IPS-20b (cell line): Measurements from ENCODE around the gene XXYLT1.

Experiments used
- H3K27ac ChIP-seq: one replicate; pipeline ENCODE4 v1.5.1; 2013; ENCODE audit warnings: low read length
- H3K27me3 ChIP-seq: 2 replicates; pipeline ENCODE4 v1.6.1; 2013; ENCODE audit warnings: mild to moderate bottlenecking, low read length, inconsistent platforms; ENCODE audit not compliant: insufficient read depth
- H3K36me3 ChIP-seq: 2 replicates; pipeline ENCODE4 v1.6.1; 2013; ENCODE audit warnings: low read depth, mild to moderate bottlenecking, inconsistent platforms, low read length, moderate library complexity; ENCODE audit not compliant: insufficient read depth
- H3K4me1 ChIP-seq: 2 replicates; pipeline ENCODE4 v1.6.1; 2013; ENCODE audit warnings: mild to moderate bottlenecking, control low read depth, inconsistent platforms, low read length, moderate library complexity; ENCODE audit not compliant: insufficient read depth
- H3K4me3 ChIP-seq: 2 replicates; pipeline ENCODE4 v1.5.1; 2013; ENCODE audit warnings: mild to moderate bottlenecking, low read length, inconsistent platforms
- H3K9ac ChIP-seq: 2 replicates; pipeline ENCODE4 v1.6.1; 2013; ENCODE audit warnings: low read depth, mild to moderate bottlenecking, inconsistent platforms, low read length, moderate library complexity
- H3K9me3 ChIP-seq: 2 replicates; pipeline ENCODE4 v1.6.1; 2013; ENCODE audit warnings: mild to moderate bottlenecking, low read depth, low read length, inconsistent platforms; ENCODE audit not compliant: insufficient read depth

The XXYLT1 gene

GRCh38 chr3:195035345-195036202 lies 235.4 kb downstream of the XXYLT1 start:
- Histone ChIP-seq H3K36me3 (no peaks in the 10 kb centered on the region), H3K9ac (no peak overlapping the region), H3K27ac (no peak overlapping the region), H3K4me3 (no peak overlapping the region), H3K4me1 (peaks cover 34% of the 10 kb centered on the region), H3K9me3 (no peaks in the 10 kb centered on the region), H3K27me3 (peaks cover 28% of the 10 kb centered on the region)

- Histone ChIP-seq H3K4me3 (no peak overlapping the region), H3K4me1 (peaks cover 26% of the 10 kb centered on the region), H3K9me3 (no peaks in the 10 kb centered on the region), H3K27me3 (peaks cover 28% of the 10 kb centered on the region), H3K27ac (no peak overlapping the region), H3K36me3 (no peaks in the 10 kb centered on the region), H3K9ac (no peak overlapping the region)
Observed at GRCh38 chr3:195034541-195034940, 236.4 kb downstream of the XXYLT1 start.

DNA sequence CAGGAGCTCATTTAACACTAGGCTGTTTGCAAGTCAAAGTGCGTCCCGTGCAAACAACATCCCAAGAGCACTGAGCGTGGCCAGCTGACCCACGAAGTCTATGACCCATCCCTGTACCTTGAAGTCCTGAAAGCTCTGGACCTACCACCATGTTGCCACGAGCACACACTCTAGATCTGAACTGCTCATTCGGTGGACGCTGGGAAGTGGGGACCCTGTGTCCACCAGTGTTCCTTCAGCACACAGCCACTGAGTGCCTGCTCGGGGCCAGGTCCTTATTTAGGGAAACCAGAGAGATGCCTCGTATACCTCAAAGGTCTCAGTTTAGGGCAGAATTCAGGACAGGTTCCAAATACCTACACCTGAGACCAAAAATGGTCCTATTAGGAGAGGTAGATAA lies 236.9 kb downstream of the XXYLT1 start:
- H3K27ac ChIP-seq, result no peak overlapping the region
- peaks cover 28% of the 10 kb centered on the region for H3K27me3 ChIP-seq
- no peak overlapping the region for H3K4me3 ChIP-seq
- H3K36me3 ChIP-seq, result no peaks in the 10 kb centered on the region
- H3K9me3 ChIP-seq, result no peaks in the 10 kb centered on the region
- H3K4me1 ChIP-seq, result peaks cover 21% of the 10 kb centered on the region
- H3K9ac ChIP-seq, result no peak overlapping the region

GRCh38 chr3:195033531-195034091 lies 237.3 kb downstream of the XXYLT1 start:
- H3K27ac ChIP-seq, result no peak overlapping the region
- H3K9me3 ChIP-seq, result no peaks in the 10 kb centered on the region
- no peaks in the 10 kb centered on the region for H3K36me3 ChIP-seq
- peaks cover 21% of the 10 kb centered on the region for H3K4me1 ChIP-seq
- no peak overlapping the region for H3K9ac ChIP-seq
- H3K27me3 ChIP-seq, result peaks cover 28% of the 10 kb centered on the region
- no peak overlapping the region for H3K4me3 ChIP-seq

GRCh38 chr3:195032955-195033354 lies 238.0 kb downstream of the XXYLT1 start:
- no peaks in the 10 kb centered on the region for H3K9me3 ChIP-seq
- no peak overlapping the region for H3K4me3 ChIP-seq
- no peaks in the 10 kb centered on the region for H3K36me3 ChIP-seq
- no peak overlapping the region for H3K27ac ChIP-seq
- peaks cover 21% of the 10 kb centered on the region for H3K4me1 ChIP-seq
- H3K27me3 ChIP-seq, result peaks cover 28% of the 10 kb centered on the region
- no peak overlapping the region for H3K9ac ChIP-seq

- H3K4me1 ChIP-seq, result peaks cover 21% of the 10 kb centered on the region
Observed at GRCh38 chr3:195032106-195032759, 238.7 kb downstream of the XXYLT1 start.

GRCh38 chr3:195031574-195032003 lies 239.4 kb downstream of the XXYLT1 start:
- Histone ChIP-seq H3K9me3 (no peaks in the 10 kb centered on the region), H3K4me3 (no peak overlapping the region), H3K36me3 (no peaks in the 10 kb centered on the region), H3K4me1 (peaks cover 18% of the 10 kb centered on the region), H3K27me3 (peaks cover 28% of the 10 kb centered on the region), H3K27ac (no peak overlapping the region), H3K9ac (no peak overlapping the region)

More at GRCh38 chr3:195032106-195032759, 238.7 kb downstream of the XXYLT1 start:
- H3K27ac ChIP-seq, result no peak overlapping the region
- H3K4me3 ChIP-seq, result no peak overlapping the region
- H3K9ac ChIP-seq, result no peak overlapping the region
- no peaks in the 10 kb centered on the region for H3K36me3 ChIP-seq
- H3K9me3 ChIP-seq, result no peaks in the 10 kb centered on the region
- peaks cover 28% of the 10 kb centered on the region for H3K27me3 ChIP-seq

GRCh38 chr3:195030791-195031321 lies 240.1 kb downstream of the XXYLT1 start:
- no peak overlapping the region for H3K27ac ChIP-seq

DNA sequence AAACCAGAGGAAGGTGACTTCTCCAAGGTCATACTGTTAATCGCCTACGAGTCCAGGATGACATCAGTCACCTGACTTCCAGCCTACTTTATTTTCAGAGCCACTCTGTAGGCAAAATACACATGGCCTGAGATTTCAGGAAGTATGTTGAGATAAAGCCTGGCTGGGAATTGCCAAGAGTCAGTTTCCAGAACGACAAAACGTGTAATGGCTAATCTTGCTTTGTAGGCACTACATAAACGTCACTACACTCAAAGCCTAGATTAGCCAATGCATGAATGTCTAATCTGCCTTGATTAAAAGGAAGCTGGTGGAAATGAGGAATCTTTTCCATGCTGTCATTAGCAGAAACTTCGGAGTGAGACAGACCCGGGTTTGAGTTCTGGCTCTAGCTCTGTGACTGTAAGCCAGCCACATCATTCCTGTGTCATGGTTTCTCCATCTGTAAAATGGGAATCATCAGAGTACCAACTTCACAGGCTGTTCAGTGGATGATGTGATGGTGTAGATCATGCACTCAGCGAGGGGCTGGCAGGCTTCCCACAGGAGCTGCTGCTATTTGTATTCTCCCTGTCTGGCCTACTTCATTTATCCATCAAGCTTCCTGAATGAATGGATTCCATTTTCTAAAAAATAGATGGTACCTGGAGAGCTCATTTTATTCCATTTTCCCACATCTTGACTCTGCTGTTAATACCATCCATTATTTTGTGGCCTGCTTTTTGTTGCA lies 241.9 kb downstream of the XXYLT1 start:
- Histone ChIP-seq H3K27me3 (0 out of 2 replicates have a peak, but pooled peaks cover 3% of the 10 kb centered on the region), H3K27ac (no peak overlapping the region), H3K9me3 (no peaks in the 10 kb centered on the region), H3K4me1 (peaks cover 12% of the 10 kb centered on the region), H3K36me3 (no peaks in the 10 kb centered on the region), H3K9ac (no peak overlapping the region), H3K4me3 (no peak overlapping the region)

More at GRCh38 chr3:195030791-195031321, 240.1 kb downstream of the XXYLT1 start:
- Histone ChIP-seq H3K4me1 (peaks cover 15% of the 10 kb centered on the region), H3K9me3 (no peaks in the 10 kb centered on the region), H3K27me3 (peaks cover 21% of the 10 kb centered on the region), H3K4me3 (no peak overlapping the region), H3K36me3 (no peaks in the 10 kb centered on the region), H3K9ac (no peak overlapping the region)

DNA sequence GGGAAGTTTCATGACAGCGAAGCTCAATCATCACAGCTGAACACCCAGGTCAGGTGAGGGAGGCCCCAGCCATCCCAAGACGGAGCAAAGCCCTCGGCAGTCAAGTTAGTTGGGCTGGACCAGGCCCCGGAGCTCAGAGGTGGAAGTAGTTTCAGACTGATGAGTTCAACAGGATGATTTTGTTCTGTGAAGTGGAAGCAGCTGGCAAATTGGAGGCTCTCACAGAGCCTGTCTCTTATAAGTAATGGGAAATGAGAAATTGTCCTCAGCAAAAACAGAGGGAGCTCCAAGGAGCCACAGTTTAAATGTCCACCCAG lies 245.1 kb downstream of the XXYLT1 start:
- no peak overlapping the region for H3K27ac ChIP-seq
- no peak overlapping the region for H3K4me3 ChIP-seq
- H3K9me3 ChIP-seq, result no peaks in the 10 kb centered on the region

More for the DNA sequence above, 245.1 kb downstream of the XXYLT1 start:
- Histone ChIP-seq H3K27me3 (no peaks in the 10 kb centered on the region), H3K4me1 (no peaks in the 10 kb centered on the region), H3K9ac (no peak overlapping the region), H3K36me3 (no peaks in the 10 kb centered on the region)
